Skeletal muscle cell (primary cell): ENCODE data around the gene ANTKMT.
A peak's percentile ranks its signal among the peaks of the same experiment; 100 is the strongest.
"Not testable (repeated sequence)": the region's sequence is repeated elsewhere in the genome, so short reads cannot be mapped to it uniquely, and the experiment has no call there.

Experiments used
- DNase-seq: peaks from one replicate; pipeline ENCODE4 v3.0.0-alpha.2; 2010; ENCODE audit warnings: low read depth
- H3K4me3 ChIP-seq: 2 replicates; pipeline ENCODE4 v1.5.1; 2011; ENCODE audit warnings: low read depth, mild to moderate bottlenecking, control low read depth, low read length, moderate library complexity

ANTKMT gene

GRCh38 chr16:711548-712320 is 9.2 kb upstream of the ANTKMT start:
- no peak overlapping the region for H3K4me3 ChIP-seq

GRCh38 chr16:712740-713250 is 8.2 kb upstream of the ANTKMT start:
- H3K4me3 ChIP-seq: not testable (repeated sequence)
- peak; percentile 91 for DNase-seq

More at GRCh38 chr16:711548-712320, 9.2 kb upstream of the ANTKMT start:
- DNase-seq: no peak

GRCh38 chr16:714079-714478 is 6.9 kb upstream of the ANTKMT start:
- no peak overlapping the region for H3K4me3 ChIP-seq

GRCh38 chr16:714558-715476 is 6.1 kb upstream of the ANTKMT start, which contains the start of gene METRN:
TSS of gene METRN (plus strand) at chr16:715118. CDS start at chr16:715290, 172 bp downstream.
- DNase-seq: peak; percentile 53
- H3K4me3 ChIP-seq: peak within 1 kb of the TSS; percentile 63

More at GRCh38 chr16:714079-714478, 6.9 kb upstream of the ANTKMT start:
- DNase-seq: no peak

- DNase-seq: no peak
Observed at GRCh38 chr16:715477-716199, 5.3 kb upstream of the ANTKMT start.

GRCh38 chr16:716200-716568 is 4.8 kb upstream of the ANTKMT start:
- peak overlapping the region; percentile 63 for H3K4me3 ChIP-seq
- no peak for DNase-seq

More at GRCh38 chr16:715477-716199, 5.3 kb upstream of the ANTKMT start:
- H3K4me3 ChIP-seq: peak overlapping the region; percentile 63

GRCh38 chr16:716768-717325 is 4.1 kb upstream of the ANTKMT start:
- no peak for DNase-seq
- no peak overlapping the region for H3K4me3 ChIP-seq

GRCh38 chr16:717450-718245 is 3.3 kb upstream of the ANTKMT start:
- no peak overlapping the region for H3K4me3 ChIP-seq
- no peak for DNase-seq

- no peak for DNase-seq
- H3K4me3 ChIP-seq: no peak overlapping the region
Observed at GRCh38 chr16:718389-718788, 2.6 kb upstream of the ANTKMT start.

- H3K4me3 ChIP-seq: no peak overlapping the region
- DNase-seq: no peak
Observed at GRCh38 chr16:718922-719321, 2.0 kb upstream of the ANTKMT start.

- DNase-seq: no peak
- H3K4me3 ChIP-seq: peak overlapping the region; percentile 78
Observed at GRCh38 chr16:719815-720446, 1.0 kb upstream of the ANTKMT start.

- H3K4me3 ChIP-seq: peak overlapping the region; percentile 78
- peak; percentile 46 for DNase-seq
Observed at GRCh38 chr16:720447-720989, 428 bp upstream of the ANTKMT start.

- peak overlapping the region; percentile 78 for H3K4me3 ChIP-seq
- DNase-seq: no peak
Observed at GRCh38 chr16:721765-722540, 1.0 kb downstream of the ANTKMT start.

- DNase-seq: no peak
- no peak overlapping the region for H3K4me3 ChIP-seq
Observed at GRCh38 chr16:722835-723633, 2.1 kb downstream of the ANTKMT start.

- no peak overlapping the region for H3K4me3 ChIP-seq
- no peak for DNase-seq
Observed at GRCh38 chr16:723695-724094, 2.7 kb downstream of the ANTKMT start.
